Measurements from ENCODE around the gene KRTAP13-2. TPM values are rescaled to one million over a fixed set of nuclear protein-coding genes. Genes with fewer than 3 reads are reported as not detected.

Gene KRTAP13-2
- total RNA-seq, 1 experiment from 2014 or later = not detected

DNA sequence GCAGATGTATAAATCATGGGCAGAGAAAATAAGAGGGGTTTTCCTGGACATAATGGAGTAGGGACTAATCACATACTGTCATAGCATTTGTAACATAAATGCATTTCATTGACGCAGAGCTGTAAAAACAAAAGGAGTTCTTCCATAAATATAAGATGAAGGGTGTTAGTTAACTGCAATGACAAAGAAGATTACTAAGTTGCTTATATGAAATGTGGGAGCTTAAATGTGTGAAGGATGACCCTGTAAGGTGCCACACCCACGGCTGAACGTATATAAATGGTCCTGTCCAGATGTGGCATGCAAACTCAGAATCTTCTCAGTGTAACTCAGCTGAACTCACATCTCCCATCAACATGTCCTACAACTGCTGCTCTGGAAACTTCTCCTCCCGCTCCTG is 23.7 kb upstream of the KRTAP13-2 start, which contains the start of gene KRTAP13-1 (continued):
- no peak for TF ChIP-seq FOXJ3 (CRISPR knock-in tag; IDR thresholded peaks at IDR 0.05; ENCODE audit: borderline replicate concordance)

DNA sequence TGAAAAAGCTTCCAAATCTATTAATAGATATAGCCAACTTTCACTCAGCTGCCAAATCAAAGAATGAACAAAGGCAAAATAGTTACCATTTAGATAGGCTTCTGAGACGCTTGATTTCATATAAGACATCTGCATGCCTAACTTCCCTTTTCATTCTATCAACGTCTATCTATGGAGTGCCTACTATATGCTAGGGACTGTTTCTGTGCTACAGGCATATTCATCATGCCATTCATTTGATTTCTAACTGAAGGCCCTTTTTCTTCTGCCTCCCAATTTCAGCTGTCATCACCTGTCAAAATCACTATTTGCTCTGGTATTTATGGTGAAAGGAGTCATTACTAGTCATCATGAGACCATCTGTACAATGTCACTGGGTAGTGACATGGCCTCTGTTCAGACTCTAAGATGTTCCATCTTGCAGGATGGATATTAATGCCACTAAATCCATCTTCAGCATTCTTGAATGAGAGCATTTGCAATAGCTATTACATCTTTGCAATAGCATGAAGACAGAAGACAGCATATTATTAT is 19.5 kb upstream of the KRTAP13-2 start:
- Mint-ChIP-seq H3K27me3 (ENCODE audit: low read depth) (no peaks in the 10 kb centered on the region), H3K9me3 (peaks cover 17% of the 10 kb centered on the region), H3K27ac (no peak overlapping the region), H3K4me1 (no peaks in the 10 kb centered on the region), H3K4me3 (no peak overlapping the region), H3K36me3 (no peaks in the 10 kb centered on the region)
- POLR2A ChIA-PET = no interaction called here
- ATAC-seq = no peak
- CTCF ChIA-PET = interaction anchor here (1.3 kb wide), 1 partner anchor 17 kb away, joined by 5 read pairs; no protein-coding TSS in a partner anchor
- DNase-seq (ENCODE audit: low spot score) = no peak
- no peak for TF ChIP-seq TP53 (CRISPR knock-in tag; IDR thresholded peaks at IDR 0.05)
- no peak for TF ChIP-seq SP1 (CRISPR knock-in tag; conservative IDR thresholded peaks at IDR 0.05)
- TF ChIP-seq ZBTB21 (CRISPR knock-in tag; IDR thresholded peaks at IDR 0.05; ENCODE audit: borderline replicate concordance) = no peak
- TF ChIP-seq, protein P1, sequence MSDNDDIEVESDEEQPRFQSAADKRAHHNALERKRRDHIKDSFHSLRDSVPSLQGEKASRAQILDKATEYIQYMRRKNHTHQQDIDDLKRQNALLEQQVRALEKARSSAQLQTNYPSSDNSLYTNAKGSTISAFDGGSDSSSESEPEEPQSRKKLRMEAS (CRISPR knock-in tag; IDR thresholded peaks at IDR 0.05) = no peak
- TF ChIP-seq, protein P2, sequence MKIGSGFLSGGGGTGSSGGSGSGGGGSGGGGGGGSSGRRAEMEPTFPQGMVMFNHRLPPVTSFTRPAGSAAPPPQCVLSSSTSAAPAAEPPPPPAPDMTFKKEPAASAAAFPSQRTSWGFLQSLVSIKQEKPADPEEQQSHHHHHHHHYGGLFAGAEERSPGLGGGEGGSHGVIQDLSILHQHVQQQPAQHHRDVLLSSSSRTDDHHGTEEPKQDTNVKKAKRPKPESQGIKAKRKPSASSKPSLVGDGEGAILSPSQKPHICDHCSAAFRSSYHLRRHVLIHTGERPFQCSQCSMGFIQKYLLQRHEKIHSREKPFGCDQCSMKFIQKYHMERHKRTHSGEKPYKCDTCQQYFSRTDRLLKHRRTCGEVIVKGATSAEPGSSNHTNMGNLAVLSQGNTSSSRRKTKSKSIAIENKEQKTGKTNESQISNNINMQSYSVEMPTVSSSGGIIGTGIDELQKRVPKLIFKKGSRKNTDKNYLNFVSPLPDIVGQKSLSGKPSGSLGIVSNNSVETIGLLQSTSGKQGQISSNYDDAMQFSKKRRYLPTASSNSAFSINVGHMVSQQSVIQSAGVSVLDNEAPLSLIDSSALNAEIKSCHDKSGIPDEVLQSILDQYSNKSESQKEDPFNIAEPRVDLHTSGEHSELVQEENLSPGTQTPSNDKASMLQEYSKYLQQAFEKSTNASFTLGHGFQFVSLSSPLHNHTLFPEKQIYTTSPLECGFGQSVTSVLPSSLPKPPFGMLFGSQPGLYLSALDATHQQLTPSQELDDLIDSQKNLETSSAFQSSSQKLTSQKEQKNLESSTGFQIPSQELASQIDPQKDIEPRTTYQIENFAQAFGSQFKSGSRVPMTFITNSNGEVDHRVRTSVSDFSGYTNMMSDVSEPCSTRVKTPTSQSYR (CRISPR knock-in tag; IDR thresholded peaks at IDR 0.05) = no peak
- TF ChIP-seq PRRX2 (CRISPR knock-in tag; IDR thresholded peaks at IDR 0.05) = no peak
- no peak for TF ChIP-seq NFYB (CRISPR knock-in tag; conservative IDR thresholded peaks at IDR 0.05; ENCODE audit: low read depth)
- no peak for TF ChIP-seq ZNF121 (CRISPR knock-in tag; IDR thresholded peaks at IDR 0.05)
- no peak for TF ChIP-seq ZNF138 (CRISPR knock-in tag; conservative IDR thresholded peaks at IDR 0.05)
- no peak for TF ChIP-seq FOXJ3 (CRISPR knock-in tag; IDR thresholded peaks at IDR 0.05; ENCODE audit: borderline replicate concordance)
- no peak for TF ChIP-seq NR3C1 (CRISPR knock-in tag; conservative IDR thresholded peaks at IDR 0.05; ENCODE audit: low read depth)
- no peak for TF ChIP-seq TEAD1 (CRISPR knock-in tag; IDR thresholded peaks at IDR 0.05)
- no peak for TF ChIP-seq MXD4 (CRISPR knock-in tag; IDR thresholded peaks at IDR 0.05; ENCODE audit: borderline replicate concordance)
- no peak for TF ChIP-seq JAZF1 (CRISPR knock-in tag; IDR thresholded peaks at IDR 0.05)
- TF ChIP-seq KAT7 (CRISPR knock-in tag; IDR thresholded peaks at IDR 0.05; ENCODE audit: borderline replicate concordance) = no peak

DNA sequence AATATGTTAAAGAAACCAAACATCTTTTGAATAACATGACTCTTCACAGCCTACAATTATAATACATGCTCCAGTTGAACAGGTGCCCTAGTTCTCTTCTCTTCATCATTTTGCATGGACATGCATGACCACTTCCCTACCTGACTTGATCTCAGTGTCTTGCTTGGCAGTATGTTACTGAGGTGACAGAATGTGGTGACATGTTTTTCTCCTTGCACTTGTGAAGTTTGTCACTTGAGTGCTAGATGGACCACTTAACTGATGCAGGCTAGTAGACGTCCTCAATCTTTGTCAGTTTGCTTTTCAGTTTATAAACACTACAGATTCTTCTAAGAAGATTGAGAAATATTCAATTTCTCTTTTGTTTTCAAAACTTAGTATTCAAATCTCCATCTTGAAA is 10.1 kb upstream of the KRTAP13-2 start:
- ChIA-PET POLR2A (no interaction called here), CTCF (no interaction called here)
- H3K4me1 Mint-ChIP-seq = peaks cover 4% of the 10 kb centered on the region
- no peaks in the 10 kb centered on the region for H3K27me3 Mint-ChIP-seq (ENCODE audit: low read depth)
- no peak overlapping the region for H3K27ac Mint-ChIP-seq
- DNase-seq (ENCODE audit: low spot score) = no peak
- H3K36me3 Mint-ChIP-seq = peaks cover 6% of the 10 kb centered on the region; the same call in 1 of the 2 replicates
- ATAC-seq = no peak
- TF ChIP-seq SP1 (CRISPR knock-in tag; conservative IDR thresholded peaks at IDR 0.05) (no peak), NR2C2 (CRISPR knock-in tag; IDR thresholded peaks at IDR 0.05) (no peak), HMGA2 (CRISPR knock-in tag; IDR thresholded peaks at IDR 0.05) (no peak)
- TF ChIP-seq, protein P3, sequence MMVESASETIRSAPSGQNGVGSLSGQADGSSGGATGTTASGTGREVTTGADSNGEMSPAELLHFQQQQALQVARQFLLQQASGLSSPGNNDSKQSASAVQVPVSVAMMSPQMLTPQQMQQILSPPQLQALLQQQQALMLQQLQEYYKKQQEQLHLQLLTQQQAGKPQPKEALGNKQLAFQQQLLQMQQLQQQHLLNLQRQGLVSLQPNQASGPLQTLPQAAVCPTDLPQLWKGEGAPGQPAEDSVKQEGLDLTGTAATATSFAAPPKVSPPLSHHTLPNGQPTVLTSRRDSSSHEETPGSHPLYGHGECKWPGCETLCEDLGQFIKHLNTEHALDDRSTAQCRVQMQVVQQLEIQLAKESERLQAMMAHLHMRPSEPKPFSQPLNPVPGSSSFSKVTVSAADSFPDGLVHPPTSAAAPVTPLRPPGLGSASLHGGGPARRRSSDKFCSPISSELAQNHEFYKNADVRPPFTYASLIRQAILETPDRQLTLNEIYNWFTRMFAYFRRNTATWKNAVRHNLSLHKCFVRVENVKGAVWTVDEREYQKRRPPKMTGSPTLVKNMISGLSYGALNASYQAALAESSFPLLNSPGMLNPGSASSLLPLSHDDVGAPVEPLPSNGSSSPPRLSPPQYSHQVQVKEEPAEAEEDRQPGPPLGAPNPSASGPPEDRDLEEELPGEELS (CRISPR knock-in tag; IDR thresholded peaks at IDR 0.05) = no peak
- H3K4me3 Mint-ChIP-seq = no peak overlapping the region
- H3K9me3 Mint-ChIP-seq = peaks cover 28% of the 10 kb centered on the region

Data from WTC11 (cell line).